Motor neuron (in vitro differentiated cells): ENCODE results near the gene PARD6A. TPM values are rescaled to one million over a fixed set of nuclear protein-coding genes. Genes with fewer than 3 reads are reported as not detected.
A peak's percentile ranks its signal among the peaks of the same experiment; 100 is the strongest.

Experiments used
- ATAC-seq, 8 experiments: fragments of 200-7000 bp; cut with Tn5 transposase; replicated peaks in 6 of 8; 2 replicates each; pipeline ENCODE4 v1.8.0; 2021; ENCODE audit warnings: mild to moderate bottlenecking in 8 of 8, moderate library complexity in 8 of 8
- H3K27ac ChIP-seq, 2 donors: fragments of 250-450 bp; sonication (Bioruptor Pico); 2 replicates each; pipeline ENCODE4 v1.9.0; 2021; ENCODE audit warnings: antibody characterized with exemption in 2 of 2, mild to moderate bottlenecking in 2 of 2, moderate library complexity in 1 of 2
- H3K4me1 ChIP-seq, 2 donors: fragments of 250-450 bp; sonication (Bioruptor Pico); replicated peaks in 1 of 2; 2 replicates each; pipeline ENCODE4 v1.6.1; 2021; ENCODE audit warnings: antibody characterized with exemption in 2 of 2, mild to moderate bottlenecking in 2 of 2, moderate library complexity in 1 of 2
- H3K4me3 ChIP-seq, 5 donors: fragments of 250-450 bp; sonication (Bioruptor Pico); 2 replicates each; pipeline ENCODE4 v1.9.0; 2021; ENCODE audit warnings: antibody characterized with exemption in 5 of 5, mild to moderate bottlenecking in 5 of 5, moderate library complexity in 4 of 5
- WGBS, 10 experiments: fragments of 450-650 bp; shearing (Covaris generic); methylation state at CpG; one replicate each; pipeline ENCODE4 v1.0.0; 2022; 5-methylcytosine and 5-hydroxymethylcytosine counted together
- in situ Hi-C, 9 experiments: fragments of 400-800 bp; cut with MboI; loops; one replicate each; pipeline ENCODE4 v1.15.0; 2021; ENCODE audit warnings: low sequenced_read_pairs in 9 of 9, low pct_unique_long_range_greater_than_20kb in 2 of 9; ENCODE audit not compliant: unreplicated experiment in 9 of 9
- total RNA-seq, 8 experiments: library from RNA; unstranded; fragments of 300-600 nt; gene quantifications; 2 replicates each; pipeline versions ENCODE4 v1.2.3 to v1.2.4, GENCODE V29; 2022

The PARD6A gene
- total RNA-seq, 8 experiments from 2014 or later: 2.5 to 14.2 (median 12.4) TPM; not detected in 1

DNA sequence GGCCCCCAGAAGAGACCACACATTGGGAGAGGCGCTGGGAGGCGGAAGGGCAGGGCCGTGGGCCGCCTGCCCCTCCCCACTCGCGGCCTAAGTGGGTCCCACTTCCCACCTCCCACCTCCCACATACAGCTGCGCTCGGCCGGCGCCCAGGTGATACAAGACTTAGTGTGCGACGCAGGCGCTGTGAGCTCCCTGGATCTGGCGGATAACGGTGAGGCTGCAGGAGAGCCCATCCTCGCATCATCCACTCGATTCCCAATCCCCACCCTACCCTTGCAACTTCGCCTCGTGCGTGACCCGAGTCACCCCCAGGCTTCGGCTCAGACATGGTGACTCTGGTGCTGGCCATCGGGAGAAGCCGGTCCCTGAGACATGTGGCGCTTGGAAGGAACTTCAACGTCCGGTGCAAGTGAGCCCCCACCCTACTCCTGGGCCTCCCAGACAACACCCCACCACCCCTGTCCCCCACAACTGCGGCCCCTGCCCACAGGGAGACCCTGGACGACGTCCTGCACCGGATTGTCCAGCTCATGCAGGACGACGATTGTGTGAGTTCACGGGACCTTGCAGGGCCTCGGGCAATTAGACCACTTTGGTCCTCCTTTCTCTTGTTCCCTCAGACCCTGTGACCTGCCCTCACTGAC, 11.9 kb upstream of the PARD6A start:
- peaks cover 13 to 20% of the 10 kb centered on the region in 2 donors for H3K4me1 ChIP-seq
- in situ Hi-C loops: no loop called here
- no peak overlapping the region for H3K27ac ChIP-seq
- ATAC-seq: no peak
- no peak overlapping the region for H3K4me3 ChIP-seq
- WGBS, 10 experiments: 50 to 91% (median 78%) methylated on average over 2 to 6 of the region's 35 CpGs; no CpG with 5 or more reads in 7 of the 10 experiments

DNA sequence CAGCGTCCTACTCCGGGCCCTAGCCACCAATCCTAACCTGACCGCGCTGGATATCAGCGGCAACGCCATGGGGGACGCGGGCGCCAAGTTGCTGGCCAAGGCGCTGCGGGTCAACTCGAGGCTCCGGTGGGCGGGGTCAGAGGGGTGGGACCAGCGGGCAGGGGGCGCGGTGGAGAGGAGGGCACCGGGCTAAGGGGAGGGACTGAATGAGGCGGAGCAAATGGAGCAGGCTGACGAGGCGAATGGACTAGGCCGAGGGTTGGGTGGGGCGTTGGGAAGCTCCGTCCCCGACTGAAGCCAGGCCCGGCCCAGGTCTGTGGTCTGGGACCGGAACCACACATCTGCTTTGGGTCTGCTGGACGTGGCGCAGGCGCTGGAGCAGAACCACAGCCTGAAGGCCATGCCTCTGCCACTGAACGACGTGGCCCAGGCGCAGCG, 11.2 kb upstream of the PARD6A start:
- peak in 5 of 8 experiments; percentile 17 to 59 (median 44) for ATAC-seq
- 3% methylated on average over 6 of the region's 34 CpGs; no CpG with 5 or more reads in 9 of the 10 experiments for WGBS, 10 experiments
- no peak overlapping the region for H3K4me3 ChIP-seq
- in situ Hi-C loops: no loop called here
- H3K27ac ChIP-seq: no peak overlapping the region
- H3K4me1 ChIP-seq: peaks cover 19 to 23% of the 10 kb centered on the region in 2 donors

DNA sequence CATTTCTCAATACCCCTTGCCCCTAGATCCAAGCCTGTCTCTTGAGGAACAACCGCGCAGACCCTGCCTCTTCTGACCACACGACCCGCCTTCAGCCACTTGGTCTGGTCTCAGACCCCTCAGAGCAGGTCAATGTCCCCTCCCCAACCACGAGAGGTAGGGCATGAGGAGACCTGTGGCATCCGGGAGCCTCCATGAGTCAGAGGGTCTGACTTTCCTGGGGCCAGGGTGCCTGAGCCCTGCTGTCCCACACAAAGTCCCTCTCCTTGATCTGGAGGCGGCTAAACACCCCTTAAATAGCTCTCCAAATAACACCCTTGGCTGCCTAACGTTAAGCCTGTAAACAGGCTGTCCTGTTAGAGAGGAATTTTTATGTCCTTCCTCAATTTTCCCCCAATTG, 10.7 kb upstream of the PARD6A start:
- Histone ChIP-seq H3K27ac (no peak overlapping the region), H3K4me3 (no peak overlapping the region), H3K4me1 (peaks cover 23 to 24% of the 10 kb centered on the region in 2 donors)
- ATAC-seq: no peak
- in situ Hi-C loops: no loop called here
- WGBS, 10 experiments: 10 to 100% (median 61%) methylated on average over 1 to 4 of the region's 8 CpGs; no CpG with 5 or more reads in 2 of the 10 experiments

DNA sequence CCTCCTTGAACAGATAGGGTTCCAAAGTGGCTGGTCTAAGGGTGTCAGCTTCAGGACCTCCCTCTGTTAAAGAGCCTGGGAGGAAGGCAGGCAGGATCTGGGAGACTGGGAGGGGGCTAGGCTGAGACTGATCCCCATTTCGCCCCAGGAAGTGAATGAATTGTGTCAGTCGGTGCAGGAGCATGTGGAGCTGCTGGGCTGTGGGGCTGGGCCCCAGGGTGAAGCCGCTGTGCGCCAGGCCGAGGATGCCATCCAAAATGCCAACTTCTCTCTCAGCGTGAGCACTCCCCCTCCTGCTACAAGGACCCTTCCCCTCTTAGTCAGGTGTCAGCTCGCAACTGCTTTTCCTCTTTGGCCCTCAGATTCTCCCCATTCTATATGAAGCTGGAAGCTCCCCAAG, 9.7 kb upstream of the PARD6A start:
- H3K4me1 ChIP-seq: peaks cover 23 to 24% of the 10 kb centered on the region in 2 donors
- H3K27ac ChIP-seq: no peak overlapping the region
- 87 to 100% (median 96%) methylated on average over 2 to 4 of the region's 7 CpGs; no CpG with 5 or more reads in 4 of the 10 experiments for WGBS, 10 experiments
- H3K4me3 ChIP-seq: no peak overlapping the region
- no peak for ATAC-seq
- in situ Hi-C loops: no loop called here

DNA sequence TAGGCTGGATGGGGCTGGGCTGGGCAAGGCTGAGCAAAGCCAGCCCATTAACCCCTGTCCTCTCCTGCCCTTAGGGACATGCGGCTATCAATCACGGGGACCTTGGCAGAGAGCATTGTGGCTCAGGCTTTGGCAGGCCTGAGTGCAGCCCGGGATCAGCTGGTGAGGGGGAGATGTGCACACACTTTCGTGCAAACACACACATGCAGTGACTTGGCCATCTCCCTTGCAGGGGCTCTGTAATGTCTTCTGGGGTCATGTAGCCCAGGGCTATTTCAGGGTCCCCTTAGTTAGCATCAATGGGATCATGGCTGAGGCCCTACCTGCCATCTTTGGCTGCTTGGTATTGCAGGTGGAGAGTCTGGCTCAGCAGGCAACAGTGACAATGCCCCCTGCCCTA, 8.9 kb upstream of the PARD6A start:
- Histone ChIP-seq H3K4me3 (no peak overlapping the region), H3K27ac (peak overlapping the region in 1 of 2 donors; percentile 11), H3K4me1 (peaks cover 23 to 24% of the 10 kb centered on the region in 2 donors)
- no peak for ATAC-seq
- WGBS, 10 experiments: 37 to 100% (median 60%) methylated on average over 1 to 2 of the region's 4 CpGs; no CpG with 5 or more reads in 6 of the 10 experiments
- in situ Hi-C loops: no loop called here

DNA sequence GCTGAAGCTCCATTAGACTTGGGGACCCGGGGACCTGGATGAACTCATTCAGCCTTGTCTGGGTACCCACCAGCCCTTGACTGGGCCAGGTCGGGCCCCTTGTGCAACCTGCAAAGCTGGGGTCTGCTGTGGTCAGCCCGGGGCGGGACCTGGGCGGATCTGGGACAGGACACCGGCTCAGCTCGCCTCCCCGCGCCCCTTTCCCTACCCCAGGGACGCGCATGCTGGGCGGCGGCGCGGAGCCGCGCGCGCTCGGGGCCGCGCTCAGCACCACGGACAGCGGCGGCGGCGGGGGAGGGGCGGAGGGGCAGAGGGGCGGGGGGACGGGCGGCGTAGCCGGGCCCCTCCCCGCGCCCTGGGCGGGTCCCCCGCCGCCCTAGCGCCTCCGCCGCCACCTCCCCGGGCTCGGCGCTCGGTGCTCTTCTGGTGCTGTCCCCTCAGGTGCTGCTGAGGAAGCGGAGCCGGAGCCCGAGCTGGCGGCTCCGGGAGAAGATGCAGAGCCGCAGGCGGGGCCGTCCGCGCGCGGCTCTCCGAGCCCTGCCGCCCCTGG, 8.1 kb upstream of the PARD6A start:
- in situ Hi-C loops: no loop called here
- Histone ChIP-seq H3K4me3 (peak overlapping the region; percentile 53 to 73 (median 61)), H3K27ac (peak overlapping the region in 1 of 2 donors; percentile 11), H3K4me1 (peaks cover 23 to 24% of the 10 kb centered on the region in 2 donors)
- no CpG with 5 or more reads among the region's 59 CpGs for WGBS, 10 experiments
- peak; percentile 64 to 84 (median 72) for ATAC-seq

DNA sequence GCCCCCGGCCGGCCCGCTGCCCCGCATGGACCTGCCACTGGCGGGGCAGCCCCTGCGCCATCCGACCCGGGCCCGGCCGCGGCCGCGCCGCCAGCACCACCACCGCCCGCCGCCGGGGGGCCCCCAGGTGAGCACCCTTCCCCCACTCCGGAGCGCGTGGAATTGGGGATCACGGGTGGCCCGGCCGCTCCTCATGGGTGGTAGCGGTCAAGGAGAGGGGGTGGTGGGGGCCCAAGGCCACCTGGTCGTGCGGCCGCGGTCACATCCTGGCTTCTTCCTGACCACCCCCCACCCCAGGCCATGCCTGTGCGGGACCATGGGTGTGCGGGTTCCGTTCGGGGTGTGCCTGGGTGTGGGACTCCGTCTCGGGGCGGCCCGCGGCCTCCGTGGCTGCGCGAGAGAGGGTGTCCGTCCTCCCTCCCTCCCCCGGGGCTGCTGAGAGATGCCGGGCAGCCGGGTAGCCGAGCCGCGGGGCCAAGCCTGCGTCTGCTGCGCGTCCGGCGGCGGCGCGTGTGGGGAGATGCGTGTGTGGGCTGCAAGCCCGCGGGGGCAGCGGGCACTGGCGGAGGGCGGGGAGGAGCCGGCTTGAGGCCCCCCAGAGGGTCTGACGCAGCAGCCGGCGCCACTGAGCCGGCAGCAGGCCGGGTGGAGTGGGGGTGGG, 7.5 kb upstream of the PARD6A start:
- peak overlapping the region in 1 of 2 donors; percentile 11 for H3K27ac ChIP-seq
- in situ Hi-C loops: no loop called here

DNA sequence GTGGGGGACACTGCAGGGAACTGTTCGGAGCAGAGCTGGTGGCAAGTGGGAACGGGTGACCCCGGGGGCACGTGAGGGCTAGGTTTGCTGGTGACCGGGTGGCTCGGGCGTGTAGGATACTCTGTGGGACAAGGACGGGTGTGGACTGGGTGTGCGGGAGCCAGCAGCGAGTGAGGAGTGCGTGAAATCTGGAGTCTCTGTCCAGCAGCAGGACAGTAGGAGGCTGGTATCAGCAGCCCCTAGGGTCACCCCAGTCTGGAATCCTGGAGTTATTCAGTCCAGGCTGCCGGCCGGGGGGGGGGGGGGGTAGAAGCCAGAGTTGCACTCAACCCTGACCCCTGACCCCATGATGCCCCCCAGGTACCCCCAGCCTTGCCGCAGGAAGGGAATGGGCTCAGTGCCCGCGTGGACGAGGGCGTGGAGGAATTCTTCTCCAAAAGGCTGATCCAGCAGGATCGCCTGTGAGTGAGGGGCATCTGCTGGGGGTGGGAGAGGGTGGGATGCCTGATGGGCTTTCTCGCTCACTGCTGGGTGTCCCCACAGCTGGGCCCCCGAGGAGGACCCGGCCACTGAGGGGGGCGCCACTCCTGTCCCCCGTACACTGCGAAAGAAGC, 6.9 kb upstream of the PARD6A start:
- peak in 6 of 8 experiments; percentile 5 to 28 (median 16) for ATAC-seq
- 70% methylated on average over 3 of the region's 25 CpGs; no CpG with 5 or more reads in 9 of the 10 experiments for WGBS, 10 experiments
- Histone ChIP-seq H3K4me3 (peak overlapping the region; percentile 53 to 73 (median 61)), H3K4me1 (peaks cover 24 to 25% of the 10 kb centered on the region in 2 donors), H3K27ac (peak overlapping the region in 1 of 2 donors; percentile 11)
- in situ Hi-C loops: no loop called here

More for the DNA sequence above, 7.5 kb upstream of the PARD6A start:
- peak; percentile 17 to 74 (median 66) for ATAC-seq
- Histone ChIP-seq H3K4me3 (peak overlapping the region; percentile 53 to 73 (median 61)), H3K4me1 (peaks cover 23 to 24% of the 10 kb centered on the region in 2 donors)
- WGBS, 10 experiments: 0% methylated on average over 8 of the region's 68 CpGs; no CpG with 5 or more reads in 9 of the 10 experiments

DNA sequence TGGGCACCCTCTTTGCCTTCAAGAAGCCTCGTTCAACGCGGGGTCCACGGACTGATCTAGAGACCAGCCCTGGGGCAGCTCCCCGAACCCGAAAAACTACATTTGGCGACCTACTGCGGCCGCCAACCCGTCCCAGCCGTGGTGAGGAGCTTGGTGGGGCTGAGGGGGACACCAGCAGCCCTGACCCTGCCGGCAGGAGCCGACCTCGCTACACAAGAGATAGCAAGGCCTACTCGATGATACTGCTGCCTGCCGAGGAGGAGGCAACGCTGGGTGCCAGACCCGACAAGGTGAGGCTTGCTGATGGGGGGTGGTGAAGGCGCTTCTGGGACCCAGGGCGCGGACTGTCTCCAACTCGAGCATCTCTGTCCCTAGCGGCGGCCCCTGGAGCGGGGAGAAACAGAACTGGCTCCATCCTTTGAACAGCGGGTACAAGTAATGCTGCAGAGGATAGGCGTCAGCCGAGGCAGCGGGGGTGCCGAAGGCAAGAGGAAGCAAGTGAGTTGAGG, 6.3 kb upstream of the PARD6A start:
- WGBS, 10 experiments: 22 to 80% (median 60%) methylated on average over 1 to 13 of the region's 30 CpGs; no CpG with 5 or more reads in 3 of the 10 experiments
- no peak for ATAC-seq

DNA sequence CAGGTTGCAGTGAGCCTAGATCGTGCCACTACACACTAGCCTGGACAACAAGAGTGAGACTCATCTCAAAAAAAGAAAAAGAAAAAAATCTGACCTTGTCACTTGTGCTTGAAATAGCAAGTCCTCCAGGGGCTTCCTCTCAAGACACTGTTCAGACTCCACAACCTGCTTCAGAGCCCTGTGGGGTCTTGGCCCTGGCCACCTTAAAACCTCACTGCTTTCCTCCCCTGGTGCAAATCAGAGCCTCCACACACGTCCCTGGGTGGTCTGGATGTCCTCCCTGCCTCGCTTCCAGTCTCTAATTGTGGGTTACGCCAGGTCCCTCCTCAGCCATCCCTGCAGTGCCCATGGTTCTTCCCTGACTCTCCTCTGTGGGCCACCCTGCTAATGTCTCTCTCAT, 5.4 kb upstream of the PARD6A start:
- peaks cover 20 to 22% of the 10 kb centered on the region in 2 donors for H3K4me1 ChIP-seq
- no peak overlapping the region for H3K27ac ChIP-seq
- in situ Hi-C loops: no loop called here
- WGBS, 10 experiments: 39 to 100% (median 68%) methylated on average over 1 to 4 of the region's 4 CpGs; no CpG with 5 or more reads in 2 of the 10 experiments
- no peak for ATAC-seq
- H3K4me3 ChIP-seq: no peak overlapping the region

More for the DNA sequence above, 6.3 kb upstream of the PARD6A start:
- Histone ChIP-seq H3K4me3 (peak overlapping the region in 1 of 5 donors; percentile 61), H3K4me1 (peaks cover 26 to 27% of the 10 kb centered on the region in 2 donors), H3K27ac (no peak overlapping the region)
- in situ Hi-C loops: no loop called here

DNA sequence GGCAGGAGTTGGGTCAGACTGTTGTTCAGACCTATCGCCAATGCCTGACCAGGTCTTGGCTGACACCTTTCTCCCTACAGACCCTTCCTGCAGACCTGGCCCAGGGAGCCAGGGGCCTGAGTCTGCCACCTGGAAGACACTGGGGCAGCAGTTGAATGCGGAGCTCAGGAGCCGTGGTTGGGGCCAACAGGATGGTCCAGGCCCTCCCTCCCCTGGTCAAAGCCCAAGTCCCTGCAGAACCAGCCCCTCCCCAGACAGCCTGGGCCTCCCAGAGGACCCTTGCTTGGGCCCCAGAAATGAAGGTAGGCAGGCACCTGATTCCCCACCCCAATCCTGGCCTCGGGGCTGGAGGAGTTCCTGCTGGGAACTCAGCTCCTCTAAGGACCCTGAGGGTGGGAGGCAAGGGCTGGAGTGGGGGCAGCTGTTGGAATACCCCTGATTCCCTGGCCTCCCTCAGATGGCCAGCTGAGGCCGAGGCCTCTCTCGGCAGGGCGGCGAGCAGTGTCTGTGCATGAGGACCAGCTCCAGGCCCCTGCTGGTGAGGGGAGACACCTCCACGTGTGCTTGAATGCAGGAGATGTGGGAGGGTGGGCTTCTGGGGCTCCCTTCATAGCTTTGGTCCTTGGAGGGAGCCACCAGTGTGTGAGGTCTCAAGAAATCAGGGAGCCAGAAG, 4.3 kb upstream of the PARD6A start:
- no peak for ATAC-seq
- in situ Hi-C loops: no loop called here
- no peak overlapping the region for H3K4me3 ChIP-seq
- WGBS, 10 experiments: 67 to 100% (median 90%) methylated on average over 1 to 3 of the region's 9 CpGs; no CpG with 5 or more reads in 6 of the 10 experiments
- peaks cover 17 to 23% of the 10 kb centered on the region in 2 donors for H3K4me1 ChIP-seq
- no peak overlapping the region for H3K27ac ChIP-seq

DNA sequence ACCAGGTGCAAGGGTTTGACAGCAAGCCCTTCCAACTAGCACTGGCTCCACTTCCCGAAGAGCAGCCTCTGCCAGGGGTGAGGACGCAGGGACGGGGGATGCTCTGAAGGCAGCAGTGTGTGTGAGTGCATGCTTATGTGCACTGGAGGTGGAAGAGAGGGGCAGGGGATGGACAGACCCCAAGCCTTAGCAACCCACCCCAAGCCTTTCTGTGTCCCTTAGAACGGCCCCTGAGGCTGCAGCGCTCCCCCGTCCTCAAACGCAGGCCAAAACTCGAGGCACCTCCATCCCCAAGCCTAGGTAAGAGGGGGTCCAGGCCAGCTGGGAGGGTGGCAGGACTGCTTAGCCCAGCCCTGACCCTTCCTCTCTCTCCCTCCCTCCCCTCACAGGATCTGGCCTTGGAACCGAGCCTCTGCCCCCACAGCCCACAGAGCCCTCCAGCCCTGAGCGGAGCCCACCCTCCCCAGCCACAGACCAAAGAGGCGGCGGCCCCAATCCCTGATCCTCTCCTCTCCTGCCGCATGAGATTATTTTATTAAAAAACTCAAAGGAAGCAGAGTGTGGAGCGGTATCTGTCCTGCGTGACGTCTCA, 3.6 kb upstream of the PARD6A start:
- in situ Hi-C loops: no loop called here
- Histone ChIP-seq H3K4me3 (no peak overlapping the region), H3K4me1 (peaks cover 18 to 25% of the 10 kb centered on the region in 2 donors), H3K27ac (no peak overlapping the region)
- 60 to 100% (median 94%) methylated on average over 1 to 3 of the region's 16 CpGs; no CpG with 5 or more reads in 4 of the 10 experiments for WGBS, 10 experiments
- no peak for ATAC-seq
